Kidney tubule cell (primary cell): ENCODE data around the gene TMEM163.
"Not testable (repeated sequence)": the region's sequence is repeated elsewhere in the genome, so short reads cannot be mapped to it uniquely, and the experiment has no call there.

Source experiments
- DNase-seq: peaks from one replicate; pipeline ENCODE4 v3.0.0-alpha.2; 2018; ENCODE audit warnings: low spot score

Gene TMEM163

DNA sequence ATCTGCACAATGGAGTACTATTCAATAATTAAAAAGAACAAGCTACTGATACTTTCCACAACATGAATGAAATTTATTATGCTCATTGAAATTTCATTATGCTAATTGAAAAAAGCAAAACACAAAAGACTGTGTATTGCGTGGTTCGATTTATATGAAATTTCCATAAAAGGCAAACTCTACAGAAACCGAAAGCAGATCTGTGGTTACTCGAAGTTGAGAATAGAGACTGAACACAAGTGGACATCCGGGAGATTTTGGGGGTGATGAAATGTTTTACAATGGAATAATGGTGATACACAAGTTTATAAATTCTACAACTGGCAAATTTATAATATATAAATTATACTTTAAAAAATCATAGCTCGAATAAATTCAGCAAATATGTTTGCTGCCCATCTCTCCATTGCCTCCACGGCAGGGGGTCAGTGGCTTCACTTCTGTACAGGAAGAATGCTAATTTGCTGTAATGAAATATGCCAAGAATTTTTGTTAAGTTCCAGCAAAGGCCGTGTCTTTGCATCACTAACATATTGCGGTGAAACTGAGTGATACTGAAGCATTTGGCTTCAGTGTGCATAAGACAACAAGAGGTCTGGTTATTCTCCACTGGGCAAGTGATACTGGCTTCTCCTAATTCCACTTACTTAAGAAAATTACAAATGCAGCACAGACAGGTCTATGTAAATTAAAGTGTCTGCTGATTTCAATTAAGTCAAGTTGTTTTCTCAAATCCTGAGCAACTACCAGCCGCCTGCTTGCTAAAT, 96.7 kb downstream of the TMEM163 start:
- no peak for DNase-seq

DNA sequence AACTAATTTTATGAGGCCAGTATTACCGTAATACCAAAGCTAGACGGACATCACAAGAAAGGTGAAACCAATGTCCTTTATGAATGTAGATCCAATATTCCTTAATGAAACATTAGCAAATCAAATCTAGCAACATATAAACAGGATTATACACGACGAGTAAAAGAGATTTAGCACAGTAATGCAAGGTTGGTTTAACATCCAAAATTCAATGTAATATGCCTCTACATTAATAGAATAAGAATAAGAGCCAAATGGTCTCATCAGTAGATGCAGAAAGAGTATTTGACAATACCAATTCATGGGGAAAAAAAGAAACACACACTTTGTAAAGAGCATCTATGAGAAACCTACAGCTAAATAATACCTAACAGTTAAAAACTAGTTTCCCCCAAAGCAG, 99.5 kb downstream of the TMEM163 start:
- no peak for DNase-seq

DNA sequence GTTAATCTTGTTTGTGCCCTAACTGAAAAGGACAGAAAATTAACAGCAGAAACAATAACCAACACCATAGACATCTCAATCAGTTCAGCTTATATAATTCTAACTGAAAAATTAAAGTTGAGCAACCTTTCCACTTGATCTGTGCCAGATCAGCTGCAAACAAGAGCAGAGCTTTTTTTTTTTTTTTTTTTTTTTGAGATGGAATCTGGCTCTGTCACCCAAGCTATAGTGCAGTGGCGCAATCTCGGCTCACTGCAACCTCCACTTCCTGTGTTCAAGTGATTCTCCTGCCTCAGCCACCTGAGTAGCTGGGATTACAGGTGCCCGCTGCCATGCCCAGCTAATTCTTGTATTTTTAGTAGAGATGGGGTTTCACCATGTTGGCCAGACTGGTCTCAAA, 103.3 kb downstream of the TMEM163 start:
- not testable (repeated sequence) for DNase-seq

DNA sequence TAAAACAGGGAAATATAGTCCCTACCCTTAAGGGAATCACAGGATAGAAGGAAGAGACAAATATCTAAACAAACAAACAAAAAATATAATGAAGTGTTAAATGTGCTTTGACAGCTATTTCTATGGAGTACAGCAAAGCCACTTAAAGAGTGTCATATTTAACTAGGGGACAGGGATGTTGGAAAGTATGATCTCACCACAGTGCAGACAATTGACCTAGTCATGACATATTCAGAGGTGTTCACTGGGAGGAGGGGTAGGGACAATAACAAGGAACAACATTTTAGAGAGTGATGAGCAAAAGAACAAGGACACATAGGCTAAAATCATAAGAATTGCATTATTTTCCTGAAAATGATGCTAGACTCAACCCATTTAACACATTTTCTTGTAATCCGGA, 107.5 kb downstream of the TMEM163 start:
- DNase-seq = no peak

DNA sequence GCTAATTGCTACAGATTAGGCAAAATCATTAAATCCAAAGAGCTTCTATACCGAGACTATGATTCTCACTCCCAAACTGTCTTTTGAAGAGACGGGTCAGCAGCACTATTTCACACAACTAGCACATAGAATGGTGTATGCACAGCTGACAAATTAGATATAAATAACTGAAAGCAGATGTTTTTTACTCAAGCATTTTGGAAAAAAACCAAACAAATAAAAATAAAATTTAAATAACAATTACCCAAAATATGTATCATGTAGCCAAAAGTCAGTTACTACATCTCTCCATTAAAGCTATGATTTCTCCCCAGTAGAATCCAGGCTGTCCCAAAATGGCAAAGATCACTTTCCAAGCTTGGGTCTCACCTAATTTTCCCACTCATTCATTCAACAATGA, 107.9 kb downstream of the TMEM163 start:
- no peak for DNase-seq

DNA sequence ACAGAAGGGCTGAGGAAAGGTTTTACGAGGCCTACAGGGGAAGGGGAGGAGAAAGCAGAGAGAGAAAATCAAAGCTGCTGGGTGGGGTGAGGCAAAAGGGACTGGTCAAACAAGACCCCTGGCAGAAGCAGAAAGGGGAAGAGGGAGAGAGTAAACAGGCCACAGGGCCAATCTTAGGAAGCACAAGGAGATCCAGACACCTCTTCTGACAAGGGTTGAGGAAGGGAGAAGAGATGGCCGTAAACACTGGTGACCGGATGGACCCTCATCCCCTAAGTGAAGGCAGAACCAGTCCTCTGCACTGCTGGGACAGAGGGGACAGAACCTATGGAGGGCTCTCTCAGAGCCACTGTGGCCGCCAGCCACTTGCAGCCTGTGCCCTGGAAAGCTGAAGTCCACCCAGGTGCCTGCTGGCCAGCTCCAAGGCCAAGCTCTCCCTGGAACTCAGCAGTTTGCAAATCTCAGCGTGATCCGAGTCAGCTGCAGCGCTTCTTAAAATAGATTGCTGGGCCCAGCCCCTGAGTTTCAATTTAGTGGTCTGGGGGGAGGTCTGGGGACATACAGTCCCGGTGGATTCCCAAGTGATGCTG, 108.8 kb downstream of the TMEM163 start:
- no peak for DNase-seq

DNA sequence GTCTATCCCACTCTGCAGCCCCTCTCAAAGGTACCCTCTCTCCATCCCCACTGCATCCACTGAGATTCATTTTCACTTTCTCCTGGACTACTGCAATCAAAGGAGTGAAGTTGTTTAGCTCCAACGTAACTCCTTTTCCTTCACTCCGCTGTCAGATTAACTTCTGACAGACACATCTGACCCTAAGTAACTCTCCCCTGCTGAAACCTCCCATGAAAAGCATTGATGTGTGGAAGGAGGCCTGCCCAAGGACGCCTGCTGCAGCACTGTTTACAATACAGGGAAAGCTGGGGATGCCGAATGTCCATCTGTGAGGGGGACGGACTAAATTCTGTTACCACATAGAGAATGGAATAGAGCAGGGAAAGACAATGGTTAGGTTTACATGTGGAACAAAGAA, 114.8 kb downstream of the TMEM163 start:
- DNase-seq = no peak

DNA sequence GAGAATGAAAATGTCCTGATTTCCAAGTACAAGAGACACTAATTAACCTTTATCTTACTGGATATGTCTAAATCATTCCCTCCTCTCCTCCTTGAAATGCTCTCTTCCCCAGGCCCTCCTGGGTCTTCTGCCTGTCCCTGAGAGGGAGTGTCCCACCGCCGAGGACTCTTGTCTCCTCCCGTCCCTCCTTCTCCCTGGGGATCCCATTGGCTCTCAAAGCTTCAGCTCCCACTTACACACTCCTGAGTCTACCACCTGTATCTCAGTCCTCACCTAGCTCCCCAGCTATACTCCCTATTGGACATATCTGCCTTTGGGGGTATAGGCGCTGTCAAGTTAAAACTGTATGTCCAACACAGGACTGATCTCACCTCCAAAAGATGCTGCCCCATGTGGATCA, 116.1 kb downstream of the TMEM163 start:
- DNase-seq = no peak

DNA sequence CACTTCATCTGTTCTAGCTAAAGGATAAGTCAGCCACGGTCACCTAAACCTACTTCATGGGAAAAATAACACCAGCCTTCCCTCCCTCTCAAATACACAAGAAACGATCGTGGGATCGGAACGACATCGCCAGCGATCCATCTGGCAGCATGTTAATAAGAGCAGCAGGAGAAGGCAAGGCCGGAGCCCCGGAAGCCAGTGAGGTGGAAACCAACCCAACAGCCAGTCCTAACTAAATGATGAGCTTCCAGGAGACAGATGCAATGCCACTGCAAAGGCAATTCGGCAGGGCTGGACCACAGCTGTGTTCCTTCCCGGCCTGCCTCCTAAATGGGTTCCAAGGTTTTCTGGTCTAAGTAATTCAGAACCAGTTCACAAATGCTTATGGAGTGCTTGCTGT, 117.5 kb downstream of the TMEM163 start:
- no peak for DNase-seq

DNA sequence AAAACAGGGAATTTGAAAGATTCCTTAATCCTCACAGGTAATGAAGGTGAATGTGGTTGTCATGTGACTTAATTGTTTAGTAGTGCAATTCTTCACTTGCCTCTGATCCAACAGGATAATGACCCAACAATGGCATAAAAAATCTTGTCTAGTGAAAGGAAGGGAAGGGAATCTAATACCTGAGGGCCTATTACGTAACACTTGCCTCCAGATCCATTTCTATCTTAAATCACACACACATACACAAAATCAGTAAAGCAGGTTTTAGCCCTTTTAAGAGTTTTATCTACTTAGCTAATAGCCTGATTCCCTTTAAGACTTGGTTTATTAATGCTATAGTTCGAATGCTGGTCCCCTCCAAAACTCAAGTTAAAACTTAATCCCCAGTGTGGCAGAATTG, 118.6 kb downstream of the TMEM163 start:
- no peak for DNase-seq

DNA sequence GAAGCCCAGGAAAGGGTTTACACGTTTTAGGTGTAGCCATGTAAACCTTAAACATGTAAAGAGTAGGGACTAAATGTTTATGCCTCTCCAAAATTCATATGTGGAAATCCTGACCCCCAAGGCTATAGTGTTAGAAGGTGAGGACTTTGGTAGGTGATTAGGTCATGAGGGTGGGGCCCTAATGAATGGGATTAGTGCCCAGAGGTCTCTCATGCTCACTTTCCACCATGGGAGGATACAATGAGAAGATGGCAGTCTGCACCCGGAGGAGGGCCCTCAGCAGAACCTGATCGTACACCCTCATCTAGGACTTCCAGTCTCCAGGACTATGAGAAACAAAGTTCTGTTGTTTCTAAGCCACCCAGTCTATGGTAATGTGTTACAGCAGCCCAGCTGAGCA, 119.6 kb downstream of the TMEM163 start:
- no peak for DNase-seq

DNA sequence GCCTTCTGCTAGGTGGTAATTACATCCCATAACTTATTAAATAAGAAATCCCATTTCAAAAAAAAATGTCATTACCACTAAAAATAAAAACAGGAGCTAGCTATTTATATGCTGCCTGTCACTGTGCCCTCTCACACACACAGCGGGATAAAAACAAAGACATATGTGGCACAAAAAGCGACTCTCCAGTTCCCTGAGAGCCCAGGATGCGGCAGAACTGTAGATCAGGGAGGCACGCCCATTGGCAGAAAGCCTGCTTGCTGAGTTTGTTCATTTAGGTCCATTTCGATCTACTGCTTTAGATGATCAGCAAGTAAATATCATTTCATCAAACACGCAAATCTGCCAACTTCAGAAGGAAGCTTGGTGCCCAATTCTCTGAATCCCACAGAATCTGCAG, 124.4 kb downstream of the TMEM163 start:
- no peak for DNase-seq

DNA sequence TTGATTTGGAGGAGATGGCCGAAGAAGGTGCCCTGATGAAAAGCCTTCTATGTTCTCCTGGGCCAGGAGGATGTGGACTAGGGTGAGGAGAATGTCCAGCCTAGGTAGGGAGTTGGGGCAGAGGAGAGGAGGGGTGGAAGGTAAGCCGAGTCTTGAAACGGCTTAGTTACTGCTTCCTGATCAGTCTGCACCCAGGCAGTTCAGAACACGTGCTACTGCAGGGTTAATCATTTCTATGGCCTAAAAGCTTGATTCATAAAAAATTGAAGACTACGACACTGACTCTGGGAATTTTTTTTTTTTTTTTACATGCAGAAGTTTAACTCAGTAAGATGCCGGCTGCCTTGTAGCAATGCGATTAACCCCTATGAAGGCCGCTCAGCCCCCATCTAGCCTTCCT, 125.3 kb downstream of the TMEM163 start:
- peak; percentile 42 for DNase-seq

DNA sequence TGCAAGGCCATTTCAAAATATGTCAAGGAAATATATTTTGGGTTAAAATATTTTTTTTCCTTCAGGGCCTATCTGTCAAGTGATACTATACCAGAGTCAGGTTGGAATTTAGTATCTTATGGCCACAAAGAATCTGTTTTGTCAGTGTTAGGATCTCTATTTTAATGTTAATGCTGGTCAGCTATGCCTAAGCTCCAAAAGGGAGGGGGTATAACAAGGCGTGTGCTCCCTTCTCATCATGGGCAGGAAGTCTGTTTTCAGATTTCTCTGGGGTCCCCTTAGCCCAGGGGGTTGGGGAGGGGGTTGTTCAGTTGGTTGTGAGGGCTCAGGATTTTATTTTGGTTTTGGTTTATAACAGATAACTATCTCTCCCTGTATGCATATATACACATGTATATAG, 126.4 kb downstream of the TMEM163 start:
- DNase-seq = no peak

DNA sequence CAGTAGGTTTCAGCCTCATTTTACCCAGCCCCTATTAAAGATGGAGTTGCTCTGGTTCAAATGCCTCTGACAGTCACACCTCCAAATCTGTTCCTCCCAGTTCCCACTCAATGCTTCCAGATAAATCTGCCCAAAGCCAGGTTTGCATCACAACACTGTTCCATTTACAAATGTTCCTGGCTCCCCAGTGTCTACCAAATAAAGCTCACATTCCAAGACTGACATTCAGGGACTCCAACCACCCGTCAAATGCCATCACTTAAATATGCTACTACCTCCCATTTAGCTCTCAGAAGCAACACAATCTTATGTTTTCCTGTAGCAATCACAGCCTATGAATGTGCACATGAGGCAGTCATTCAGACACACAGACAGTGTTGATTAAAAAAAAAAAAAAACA, 127.3 kb downstream of the TMEM163 start:
- DNase-seq = no peak

DNA sequence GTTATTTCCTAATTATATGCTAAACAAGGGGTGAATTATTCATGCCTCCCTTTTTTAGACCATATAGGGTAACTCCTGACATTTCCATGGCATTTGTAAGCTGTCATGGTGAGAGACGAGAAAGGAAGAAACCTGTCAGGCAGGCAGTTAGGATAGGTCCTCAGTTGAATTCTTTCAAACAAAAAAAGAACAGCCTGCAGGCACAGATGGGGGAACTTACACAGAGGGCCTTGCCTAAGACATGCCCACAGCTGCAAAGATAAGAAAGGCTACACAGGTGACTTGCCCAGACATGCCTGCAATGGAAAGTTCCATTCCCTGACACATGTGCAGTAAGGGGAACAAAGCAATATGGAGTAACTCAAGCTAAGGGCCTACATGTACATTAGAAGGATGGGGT, 128.1 kb downstream of the TMEM163 start:
- no peak for DNase-seq

DNA sequence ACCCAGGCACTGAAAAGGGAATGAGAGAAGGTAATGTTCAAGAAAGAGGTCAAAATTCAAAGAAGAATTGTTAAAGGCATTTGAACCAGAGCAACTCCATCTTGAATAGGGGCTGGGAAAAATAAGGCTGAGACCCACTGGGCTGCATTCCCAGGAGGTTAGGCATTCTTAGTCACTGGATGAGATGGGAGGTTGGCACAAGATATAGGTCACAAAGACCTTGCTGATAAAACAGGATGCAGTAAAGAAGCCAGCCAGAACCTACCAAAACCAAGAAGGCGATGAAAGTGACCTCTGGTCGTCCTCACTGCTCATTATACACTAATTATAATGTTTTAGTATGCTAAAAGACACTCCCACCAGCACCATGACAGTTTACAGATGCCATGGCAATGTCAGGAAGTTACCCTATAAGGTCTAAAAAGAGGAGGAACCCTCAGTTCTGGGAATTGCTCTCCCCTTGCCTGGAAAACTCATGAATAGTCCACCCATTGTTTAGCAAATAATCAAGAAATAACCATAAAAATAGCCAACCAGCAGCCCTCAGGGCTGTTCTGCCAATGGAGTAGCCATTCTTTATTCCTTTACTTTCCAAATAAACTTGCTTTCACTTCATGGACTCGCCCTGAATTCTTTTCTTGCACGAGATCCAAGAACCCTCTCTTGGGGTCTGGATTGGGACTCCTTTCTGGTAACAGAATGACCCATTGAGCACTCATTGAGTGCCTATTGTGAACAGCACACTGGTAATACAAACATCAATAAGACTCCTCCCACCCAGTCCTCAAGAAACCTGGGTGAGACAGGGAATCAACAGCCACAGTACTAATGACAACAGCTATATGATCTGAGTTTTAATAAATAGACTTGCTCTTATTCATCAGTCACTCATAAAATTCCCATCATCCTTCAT, 129.4 kb downstream of the TMEM163 start:
- not testable (repeated sequence) for DNase-seq

DNA sequence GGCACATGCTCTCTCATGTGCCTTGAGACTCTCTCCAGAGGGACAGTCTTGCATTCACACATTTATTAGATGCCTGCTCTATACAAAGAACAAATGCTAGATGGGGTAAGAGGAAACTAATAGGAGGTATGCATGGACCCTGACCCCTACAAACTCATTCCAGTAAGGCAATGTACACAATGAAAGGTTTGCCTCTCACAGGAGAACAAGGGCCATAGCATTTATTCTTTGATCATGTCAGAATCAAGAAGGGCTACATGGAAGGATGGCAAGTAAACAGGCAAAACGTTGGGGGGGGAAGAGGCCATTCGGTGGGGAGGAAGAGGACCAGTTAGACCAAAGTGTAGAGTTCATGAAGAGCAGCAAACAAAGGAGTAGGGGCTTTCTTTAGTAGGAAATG, 130.2 kb downstream of the TMEM163 start:
- DNase-seq = no peak

DNA sequence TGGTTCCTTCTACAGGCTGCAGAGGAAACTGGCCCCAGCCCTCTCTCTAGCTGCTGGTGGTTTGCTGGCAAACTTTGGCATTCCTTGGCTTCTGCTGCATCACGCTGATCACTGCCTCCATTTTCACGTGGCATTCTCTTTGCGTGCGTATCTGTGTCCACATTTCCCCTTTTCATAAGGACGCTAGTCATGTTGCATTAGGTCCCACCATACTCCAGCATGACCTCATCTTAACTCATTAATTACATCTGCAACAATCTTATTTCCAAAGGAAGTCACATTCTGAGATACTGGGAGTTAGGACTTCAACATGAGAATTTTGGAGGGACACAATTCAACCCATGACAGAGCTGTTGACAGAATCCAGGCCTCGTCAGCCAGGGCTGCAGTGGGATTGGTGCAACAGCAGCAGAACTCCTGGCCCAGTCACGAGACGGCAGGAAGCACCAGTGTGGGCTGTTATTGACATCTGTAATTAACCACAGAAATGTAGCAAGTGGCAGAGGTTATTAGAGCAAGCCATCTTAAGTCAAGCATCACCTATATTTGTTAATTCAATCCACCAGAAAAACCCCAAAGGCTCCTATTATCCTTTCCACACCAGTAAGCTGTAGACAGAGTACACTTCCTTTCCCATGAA, 132.4 kb downstream of the TMEM163 start:
- no peak for DNase-seq

DNA sequence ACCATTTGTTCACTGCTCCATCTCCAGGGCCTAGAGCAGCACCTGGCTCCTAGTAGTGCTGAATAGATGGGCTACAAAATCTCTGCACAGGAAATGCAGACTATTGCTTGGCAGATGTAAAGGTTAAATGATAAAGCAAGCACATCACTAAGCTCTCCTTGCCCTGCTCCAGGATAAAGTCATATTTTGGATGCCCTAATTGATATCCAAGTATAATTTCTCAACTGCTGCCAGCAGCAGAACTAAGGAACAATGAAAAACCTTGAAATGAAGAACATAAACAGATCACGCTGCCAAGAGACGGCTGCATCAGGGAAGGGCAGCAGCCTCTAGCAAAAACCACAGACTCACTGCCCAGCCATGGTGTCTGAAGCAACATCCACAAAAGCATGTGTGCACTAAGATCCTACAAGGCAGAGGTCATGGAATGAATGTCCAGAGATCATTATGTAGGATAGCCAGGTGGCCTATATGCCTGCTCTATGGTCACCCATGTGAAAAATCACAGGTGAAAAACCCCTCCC, 134.7 kb downstream of the TMEM163 start:
- DNase-seq = no peak

DNA sequence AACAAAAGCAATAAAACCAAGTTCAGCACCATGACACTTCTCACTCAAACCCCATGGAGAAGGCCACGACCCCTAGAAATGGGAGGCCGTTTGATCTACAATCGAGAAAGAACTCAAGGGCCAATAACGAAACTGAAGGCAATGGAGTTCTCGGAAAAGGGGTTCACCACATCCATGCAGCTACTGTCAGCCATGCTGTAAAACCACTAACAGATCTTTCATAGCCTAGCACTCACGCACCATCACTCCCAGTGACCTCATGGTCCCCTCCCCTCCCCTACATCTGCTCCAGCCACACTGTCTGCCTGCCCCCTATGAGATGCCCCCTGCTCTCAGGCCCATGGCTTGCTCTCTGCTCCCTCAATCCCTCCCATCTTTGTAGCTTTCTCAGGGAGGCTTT, 135.3 kb downstream of the TMEM163 start:
- no peak for DNase-seq

DNA sequence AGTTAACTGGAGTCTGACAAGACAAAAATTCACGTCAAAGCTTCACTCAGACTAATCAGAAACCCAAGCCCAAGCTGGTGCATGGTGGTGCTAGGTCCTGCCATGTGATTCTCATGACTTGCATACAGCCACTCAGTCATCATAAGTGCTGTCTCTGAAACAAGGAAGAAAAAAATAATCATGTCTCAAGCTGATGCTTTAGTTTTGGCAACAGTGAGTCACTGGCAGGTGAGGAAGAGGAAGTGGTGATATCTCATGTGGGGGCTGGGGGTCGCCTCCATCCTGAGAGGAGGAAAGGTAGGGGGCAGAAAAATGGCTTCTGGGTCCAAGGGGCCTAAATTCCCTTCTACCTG, 136.3 kb downstream of the TMEM163 start:
- peak; percentile 73 for DNase-seq
